ENCODE data around the gene TEX261. TPM values are rescaled to one million over a fixed set of nuclear protein-coding genes. Genes with fewer than 3 reads are reported as not detected.

TEX261 gene
- total and polyA plus RNA-seq, 2 donors (not counting 3 experiments of a cell fraction or from before 2014, with no cell fraction given), result 71.2 to 98.1 TPM

DNA sequence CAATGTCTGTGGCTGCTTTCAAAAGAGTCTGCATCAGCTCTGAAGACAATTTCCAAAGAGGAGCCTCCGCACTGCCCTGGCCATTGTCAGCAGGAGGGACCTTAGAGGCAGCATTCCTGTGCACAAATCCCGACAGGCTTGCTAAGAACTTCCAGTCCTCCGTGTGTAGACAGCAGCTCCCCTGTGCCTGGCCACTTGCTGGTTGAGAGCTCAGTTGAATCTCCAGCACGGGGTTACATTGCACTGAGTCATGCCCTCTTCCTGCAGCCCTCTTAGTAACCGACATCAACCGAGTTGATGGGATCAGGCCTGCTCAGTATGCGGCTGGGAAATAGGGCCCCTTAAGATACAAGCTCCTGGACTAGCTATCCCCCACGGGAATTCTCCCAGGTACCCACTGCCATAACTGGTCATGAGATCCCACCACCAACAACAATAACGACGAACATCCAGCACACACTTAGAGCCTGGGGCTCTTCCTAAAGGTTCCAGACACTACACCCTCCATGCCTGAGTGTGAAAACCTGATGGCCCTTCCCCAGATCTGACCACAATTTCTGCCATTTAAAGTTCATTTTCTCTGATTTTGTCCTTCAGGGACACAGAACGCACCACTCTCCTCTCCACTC, 47.0 kb downstream of the TEX261 start:
- no peaks in the 10 kb centered on the region for H3K36me3 ChIP-seq (ENCODE audit: control insufficient read depth in 2 of 2, extremely low read depth in 1 of 2, insufficient read depth in 2 of 2, low read length in 2 of 2)
- H3K27me3 ChIP-seq (ENCODE audit: control insufficient read depth in 2 of 2, insufficient read depth in 2 of 2, low read length in 2 of 2), result peaks cover under 1 to 2% of the 10 kb centered on the region in 2 experiments
- H3K4me1 ChIP-seq (ENCODE audit: control insufficient read depth, extremely low read depth, insufficient read depth, low read length), result peaks cover 13% of the 10 kb centered on the region
- H3K4me2 ChIP-seq (ENCODE audit: insufficient read depth, low read length), result peak overlapping the region; percentile 34
- FAIRE-seq (peak; percentile 91), DNase-seq (ENCODE audit: low read depth, low spot score) (peak; percentile 65)
- ChIA-PET POLR2A (interaction anchor here (1.0 to 1.2 kb wide), 2 partner anchors 8 to 14 kb away, joined by 3 read pairs; no protein-coding TSS in a partner anchor), CTCF (interaction anchor here (0.5 to 5.8 kb wide), 50 partner anchors 10 to 646 kb away, joined by 3 to 328 read pairs (median 5); partner anchors contain the start of genes ANKRD53, ATP6V1B1, CLEC4F and FAM136A)
- no peaks in the 10 kb centered on the region for H3K79me2 ChIP-seq (ENCODE audit: control insufficient read depth, insufficient read depth, low read length)
- no peak overlapping the region for H3K9ac ChIP-seq (replicated peaks; ENCODE audit: extremely low read depth, insufficient read depth, low read length)
- no peak overlapping the region for H3K27ac ChIP-seq (ENCODE audit: insufficient read depth, low read depth, low read length)
- no peaks in the 10 kb centered on the region for H4K20me1 ChIP-seq (replicated peaks; ENCODE audit: control insufficient read depth, extremely low read depth, insufficient read depth, low read length)
- H2AFZ ChIP-seq (ENCODE audit: low read depth, low read length), result peak overlapping the region; percentile 78
- BruUV-seq (replicated peaks), result no TSS peak
- dilution Hi-C loops (cut with MboI; ENCODE audit: extremely low pct_ligation_motif_present, low sequenced_read_pairs) (no loop called here), intact Hi-C loops (cut with micrococcal nuclease) (loop anchor here (1.0 to 5.0 kb wide), 5 partner anchors 25 to 645 kb away; partner anchors contain the start of gene FAM136A)
- no peaks in the 10 kb centered on the region for H3K9me1 ChIP-seq (replicated peaks; ENCODE audit: control insufficient read depth, extremely low read depth, insufficient read depth, low read length)
- H3K4me3 ChIP-seq (replicated peaks in 1 of 3; ENCODE audit: insufficient read depth in 1 of 3, low read depth in 1 of 3, low read length in 3 of 3), result no peak overlapping the region
- H3K9me3 ChIP-seq (replicated peaks; ENCODE audit: control insufficient read depth, insufficient read depth, low read length), result no peaks in the 10 kb centered on the region
- TF ChIP-seq, protein P1, sequence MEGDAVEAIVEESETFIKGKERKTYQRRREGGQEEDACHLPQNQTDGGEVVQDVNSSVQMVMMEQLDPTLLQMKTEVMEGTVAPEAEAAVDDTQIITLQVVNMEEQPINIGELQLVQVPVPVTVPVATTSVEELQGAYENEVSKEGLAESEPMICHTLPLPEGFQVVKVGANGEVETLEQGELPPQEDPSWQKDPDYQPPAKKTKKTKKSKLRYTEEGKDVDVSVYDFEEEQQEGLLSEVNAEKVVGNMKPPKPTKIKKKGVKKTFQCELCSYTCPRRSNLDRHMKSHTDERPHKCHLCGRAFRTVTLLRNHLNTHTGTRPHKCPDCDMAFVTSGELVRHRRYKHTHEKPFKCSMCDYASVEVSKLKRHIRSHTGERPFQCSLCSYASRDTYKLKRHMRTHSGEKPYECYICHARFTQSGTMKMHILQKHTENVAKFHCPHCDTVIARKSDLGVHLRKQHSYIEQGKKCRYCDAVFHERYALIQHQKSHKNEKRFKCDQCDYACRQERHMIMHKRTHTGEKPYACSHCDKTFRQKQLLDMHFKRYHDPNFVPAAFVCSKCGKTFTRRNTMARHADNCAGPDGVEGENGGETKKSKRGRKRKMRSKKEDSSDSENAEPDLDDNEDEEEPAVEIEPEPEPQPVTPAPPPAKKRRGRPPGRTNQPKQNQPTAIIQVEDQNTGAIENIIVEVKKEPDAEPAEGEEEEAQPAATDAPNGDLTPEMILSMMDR (IDR thresholded peaks at IDR 0.05; ENCODE audit: extremely low read depth in 1 of 2, insufficient read depth in 1 of 2, low read depth in 1 of 2, low read length in 2 of 2), result no peak
- peak; percentile 57 for TF ChIP-seq FOS (IDR thresholded peaks at IDR 0.05; ENCODE audit: borderline replicate concordance, insufficient read depth, low read length)

DNA sequence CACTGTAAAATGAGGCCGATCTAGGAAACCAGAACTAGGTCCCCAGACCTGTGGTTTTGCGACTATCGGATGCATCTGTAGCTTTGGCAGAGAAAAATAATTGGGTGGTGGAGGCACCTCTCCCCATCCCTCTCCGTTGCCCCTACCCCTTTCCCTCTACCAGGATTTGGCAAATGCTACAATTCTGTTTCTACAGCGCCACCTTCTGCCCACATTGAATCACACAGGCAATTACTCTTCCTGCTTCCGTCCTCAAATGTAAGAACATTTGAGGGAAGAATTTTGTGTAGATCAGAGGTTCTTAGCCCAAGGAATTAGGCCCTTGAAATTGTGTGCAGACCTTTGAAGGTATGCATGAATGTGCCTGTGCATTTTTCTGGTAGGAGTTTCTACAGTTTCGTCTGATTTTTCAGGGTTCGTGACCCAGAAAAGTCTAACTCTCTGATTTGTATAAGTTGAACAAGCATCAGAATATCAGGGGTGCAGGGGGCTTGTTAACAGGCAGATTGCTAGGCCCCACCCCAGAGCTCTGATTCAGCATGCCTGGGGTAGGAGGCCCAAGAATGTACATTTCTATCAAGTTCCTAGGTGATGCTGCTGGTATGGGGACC, 47.7 kb downstream of the TEX261 start:
- CTCF ChIA-PET, result interaction anchor here (0.5 to 5.8 kb wide), 31 partner anchors 9 to 645 kb away, joined by 3 to 328 read pairs (median 11); partner anchors contain the start of genes ANKRD53, ATP6V1B1, FAM136A and FIGLA
- BruUV-seq (replicated peaks), result no TSS peak
- FAIRE-seq (peak; percentile 95), DNase-seq (ENCODE audit: low read depth, low spot score) (peak; percentile 75)
- no peak overlapping the region for H3K4me3 ChIP-seq (replicated peaks in 1 of 3; ENCODE audit: insufficient read depth in 1 of 3, low read depth in 1 of 3, low read length in 3 of 3)
- POLR2A ChIA-PET, result no interaction called here
- no peaks in the 10 kb centered on the region for H3K79me2 ChIP-seq (ENCODE audit: control insufficient read depth, insufficient read depth, low read length)
- no peak overlapping the region for H3K27ac ChIP-seq (ENCODE audit: insufficient read depth, low read depth, low read length)
- no peak overlapping the region for H3K9ac ChIP-seq (replicated peaks; ENCODE audit: extremely low read depth, insufficient read depth, low read length)
- peak overlapping the region; percentile 0 for H3K4me2 ChIP-seq (ENCODE audit: insufficient read depth, low read length)
- H3K36me3 ChIP-seq (ENCODE audit: control insufficient read depth in 2 of 2, extremely low read depth in 1 of 2, insufficient read depth in 2 of 2, low read length in 2 of 2), result no peaks in the 10 kb centered on the region
- no peak for TF ChIP-seq EZH2 (IDR thresholded peaks at IDR 0.05; ENCODE audit: borderline replicate concordance, low read depth, low read length, severe bottlenecking)
- TF ChIP-seq, protein P1 (IDR thresholded peaks at IDR 0.05; ENCODE audit: extremely low read depth in 1 of 2, insufficient read depth in 1 of 2, low read depth in 1 of 2, low read length in 2 of 2), result peak; percentile 69 to 77
- intact Hi-C loops (cut with micrococcal nuclease) (loop anchor here (1.0 to 5.0 kb wide), 4 partner anchors 25 to 645 kb away; partner anchors contain the start of gene FAM136A), dilution Hi-C loops (cut with MboI; ENCODE audit: extremely low pct_ligation_motif_present, low sequenced_read_pairs) (no loop called here)
- H3K9me1 ChIP-seq (replicated peaks; ENCODE audit: control insufficient read depth, extremely low read depth, insufficient read depth, low read length), result no peaks in the 10 kb centered on the region
- no peaks in the 10 kb centered on the region for H3K9me3 ChIP-seq (replicated peaks; ENCODE audit: control insufficient read depth, insufficient read depth, low read length)
- H3K4me1 ChIP-seq (ENCODE audit: control insufficient read depth, extremely low read depth, insufficient read depth, low read length), result peaks cover 13% of the 10 kb centered on the region
- no peak overlapping the region for H2AFZ ChIP-seq (ENCODE audit: low read depth, low read length)
- no peaks in the 10 kb centered on the region for H3K27me3 ChIP-seq (ENCODE audit: control insufficient read depth in 2 of 2, insufficient read depth in 2 of 2, low read length in 2 of 2)
- H4K20me1 ChIP-seq (replicated peaks; ENCODE audit: control insufficient read depth, extremely low read depth, insufficient read depth, low read length), result no peaks in the 10 kb centered on the region

Data from endothelial cell of umbilical vein (primary cell).